HG03060 (cell line): ENCODE data around the gene PRKD2.
"Not testable (repeated sequence)": the region's sequence is repeated elsewhere in the genome, so short reads cannot be mapped to it uniquely, and the experiment has no call there.

Source experiments
- ATAC-seq: cut with Tn5 transposase; IDR thresholded peaks from one replicate; pipeline ENCODE4 v1.9.1; 2021; ENCODE audit warnings: low read depth, moderate number of reproducible peaks; ENCODE audit not compliant: unreplicated experiment

The PRKD2 gene

GRCh38 chr19:46713781-46714443, 3.0 kb downstream of the PRKD2 start:
- ATAC-seq, result no peak

GRCh38 chr19:46712768-46713338, 4.1 kb downstream of the PRKD2 start:
- not testable (repeated sequence) for ATAC-seq

GRCh38 chr19:46710687-46711086, 6.2 kb downstream of the PRKD2 start:
- no peak for ATAC-seq

- ATAC-seq, result no peak
Measured at GRCh38 chr19:46704379-46705076, 12.4 kb downstream of the PRKD2 start.

- ATAC-seq, result no peak
Measured at GRCh38 chr19:46700704-46701103, 16.2 kb downstream of the PRKD2 start.

- ATAC-seq, result no peak
Measured at GRCh38 chr19:46698395-46699321, 18.3 kb downstream of the PRKD2 start.

GRCh38 chr19:46697204-46697960, 19.5 kb downstream of the PRKD2 start:
- no peak for ATAC-seq

GRCh38 chr19:46696866-46697203, 20.1 kb downstream of the PRKD2 start:
- no peak for ATAC-seq

- no peak for ATAC-seq
Measured at GRCh38 chr19:46696052-46696451, 20.9 kb downstream of the PRKD2 start.

- ATAC-seq, result no peak
Measured at GRCh38 chr19:46693760-46694159, 23.2 kb downstream of the PRKD2 start.

GRCh38 chr19:46692918-46693722, 23.8 kb downstream of the PRKD2 start:
- ATAC-seq, result no peak

- ATAC-seq, result no peak
Measured at GRCh38 chr19:46691948-46692347, 25.0 kb downstream of the PRKD2 start.

GRCh38 chr19:46691104-46691503, 25.8 kb downstream of the PRKD2 start:
- no peak for ATAC-seq

GRCh38 chr19:46689358-46689757, 27.6 kb downstream of the PRKD2 start:
- no peak for ATAC-seq

- no peak for ATAC-seq
Measured at GRCh38 chr19:46687438-46688145, 29.3 kb downstream of the PRKD2 start.

GRCh38 chr19:46685189-46685588, 31.7 kb downstream of the PRKD2 start:
- ATAC-seq, result no peak

- no peak for ATAC-seq
Measured at GRCh38 chr19:46678110-46678732, 38.7 kb downstream of the PRKD2 start.

- no peak for ATAC-seq
Measured at GRCh38 chr19:46674416-46675178, 42.3 kb downstream of the PRKD2 start.
